Naive thymus-derived CD4-positive, alpha-beta T cell (primary cell): ENCODE results near the gene CLDND1. TPM values are rescaled to one million over a fixed set of nuclear protein-coding genes. Genes with fewer than 3 reads are reported as not detected.
A peak's percentile ranks its signal among the peaks of the same experiment; 100 is the strongest.

Experiments
- ATAC-seq: fragments of 150-1000 bp; cut with Tn5 transposase; 2 replicates; pipeline ENCODE4 v1.10.0; 2021; ENCODE audit warnings: mild to moderate bottlenecking, moderate library complexity
- CTCF ChIA-PET: fragments of 350-600 bp; sonication (Branson Sonifier 250); formaldehyde crosslinking; loops from one replicate; lab custom pipeline; 2021; ENCODE audit warnings: antibody characterized with exemption; lab: Charles Lee
- POLR2A ChIA-PET: fragments of 350-600 bp; sonication (Branson Sonifier 250); formaldehyde crosslinking; loops from one replicate; lab custom pipeline; 2021; ENCODE audit warnings: antibody characterized with exemption, inconsistent platforms; lab: Charles Lee
- DNase-seq, 9 donors: peaks; one replicate each; pipeline versions ENCODE4 v3.0.0 to v3.0.0-alpha.2; 2020 to 2022; ENCODE audit warnings: mixed read lengths in 1 of 9
- H3K27ac ChIP-seq: one replicate; pipeline ENCODE4 v1.7.0; 2013; ENCODE audit warnings: mild to moderate bottlenecking, low read depth, low read length, moderate library complexity
- H3K27me3 ChIP-seq, 2 donors: one replicate each; pipeline ENCODE4 v1.7.0; 2013; ENCODE audit warnings: low read length in 2 of 2, mild to moderate bottlenecking in 2 of 2, moderate library complexity in 2 of 2; ENCODE audit not compliant: control insufficient read depth in 2 of 2, insufficient read depth in 2 of 2
- H3K36me3 ChIP-seq, 3 experiments: 1 replicate in 2 of 3; 2 replicates in 1 of 3; pipeline ENCODE4 v1.7.0; 2013; ENCODE audit warnings: low read length in 3 of 3, mild to moderate bottlenecking in 3 of 3, moderate library complexity in 1 of 3; ENCODE audit not compliant: insufficient read depth in 3 of 3, control insufficient read depth in 2 of 3
- H3K4me1 ChIP-seq, 2 donors: one replicate each; pipeline ENCODE4 v1.7.0; 2013; ENCODE audit warnings: low read length in 2 of 2, mild to moderate bottlenecking in 2 of 2, moderate library complexity in 1 of 2; ENCODE audit not compliant: control insufficient read depth in 2 of 2, insufficient read depth in 2 of 2
- H3K4me3 ChIP-seq: 2 replicates; pipeline ENCODE4 v1.7.0; 2013; ENCODE audit warnings: mild to moderate bottlenecking, low read length
- H3K9me3 ChIP-seq, 3 experiments: 1 replicate in 2 of 3; 2 replicates in 1 of 3; pipeline ENCODE4 v1.7.0; 2013; ENCODE audit warnings: low read length in 3 of 3; ENCODE audit not compliant: control insufficient read depth in 2 of 3
- H3K27ac Mint-ChIP-seq, 9 donors: one replicate each; pipeline ENCODE4 v1.8.0; 2020 to 2022; ENCODE audit warnings: mixed read lengths in 9 of 9, mild to moderate bottlenecking in 8 of 9, moderate library complexity in 5 of 9, inconsistent platforms in 2 of 9
- H3K27me3 Mint-ChIP-seq, 5 donors: one replicate each; pipeline ENCODE4 v1.8.0; 2021 to 2022; ENCODE audit warnings: mixed read lengths in 5 of 5, mild to moderate bottlenecking in 1 of 5
- H3K36me3 Mint-ChIP-seq, 5 donors: one replicate each; pipeline ENCODE4 v1.8.0; 2020 to 2022; ENCODE audit warnings: mixed read lengths in 5 of 5, mild to moderate bottlenecking in 3 of 5, inconsistent platforms in 1 of 5
- H3K4me1 Mint-ChIP-seq, 7 donors: one replicate each; pipeline ENCODE4 v1.8.0; 2020 to 2022; ENCODE audit warnings: mixed read lengths in 7 of 7, mild to moderate bottlenecking in 3 of 7, inconsistent platforms in 1 of 7
- H3K4me3 Mint-ChIP-seq, 10 donors: one replicate each; pipeline ENCODE4 v1.8.0; 2020 to 2022; ENCODE audit warnings: mild to moderate bottlenecking in 10 of 10, mixed read lengths in 10 of 10, moderate library complexity in 6 of 10, inconsistent platforms in 2 of 10
- H3K9me3 Mint-ChIP-seq, 11 donors: one replicate each; pipeline ENCODE4 v1.8.0; 2020 to 2022; ENCODE audit warnings: mixed read lengths in 11 of 11, mild to moderate bottlenecking in 4 of 11, inconsistent platforms in 1 of 11, moderate library complexity in 1 of 11
- intact Hi-C, 2 donors: fragments of 100-400 bp; cut with micrococcal nuclease; formaldehyde crosslinking; loops; one replicate each; pipeline ENCODE4 v1.15.1; 2023
- polyA plus RNA-seq, 2 donors: library from polyadenylated mRNA; unstranded; fragments of 300-500 nt; fragmentation: Illumina TruSeq; gene quantifications; one replicate each; pipeline ENCODE4 v1.2.3, GENCODE V29; 2021
- total RNA-seq, 6 experiments: library from RNA in 5 of 6; stranded (reverse) in 5 of 6; gene quantifications; 1 replicate in 5 of 6; 2 replicates in 1 of 6; pipeline ENCODE4 v1.2.3 and lab custom pipeline; 2021 to 2026

The CLDND1 gene
- total and polyA plus RNA-seq, 7 experiments from 2014 or later, result 40.6 to 478 (median 116) TPM

GRCh38 chr3:98518816-98519215 lies 3.9 kb downstream of the CLDND1 start:
- intact Hi-C loops, result loop anchor here in 1 of 2 donors (2.0 kb wide), 1 partner anchor 14 kb away; no protein-coding TSS in a partner anchor
- ATAC-seq, result no peak
- Mint-ChIP-seq H3K36me3 (peaks cover 0 to 65% (median 32%) of the 10 kb centered on the region in 5 donors), H3K27ac (peak overlapping the region in 2 of 9 donors; percentile 70 to 73), H3K27me3 (no peaks in the 10 kb centered on the region), H3K4me1 (peaks cover 31 to 67% (median 58%) of the 10 kb centered on the region in 7 donors), H3K9me3 (peaks cover 0 to 2% (median 0%) of the 10 kb centered on the region in 11 donors), H3K4me3 (peak overlapping the region in 3 of 10 donors; percentile 9 to 94 (median 14))
- Histone ChIP-seq H3K4me3 (no peak overlapping the region), H3K9me3 (no peaks in the 10 kb centered on the region), H3K36me3 (peaks cover 4 to 19% (median 4%) of the 10 kb centered on the region in 3 experiments), H3K4me1 (peaks cover 16 to 24% of the 10 kb centered on the region in 2 donors), H3K27me3 (no peaks in the 10 kb centered on the region), H3K27ac (no peak overlapping the region)
- POLR2A ChIA-PET, result no interaction called here
- DNase-seq, result no peak
- CTCF ChIA-PET, result no interaction called here

GRCh38 chr3:98514948-98515347 lies 7.8 kb downstream of the CLDND1 start:
- Mint-ChIP-seq H3K9me3 (peaks cover 0 to 1% (median 0%) of the 10 kb centered on the region in 11 donors), H3K4me1 (peaks cover 8 to 63% (median 28%) of the 10 kb centered on the region in 7 donors), H3K4me3 (no peak overlapping the region), H3K27ac (no peak overlapping the region), H3K36me3 (peaks cover 6 to 74% (median 51%) of the 10 kb centered on the region in 5 donors), H3K27me3 (no peaks in the 10 kb centered on the region)
- Histone ChIP-seq H3K27ac (no peak overlapping the region), H3K9me3 (no peaks in the 10 kb centered on the region), H3K27me3 (no peaks in the 10 kb centered on the region), H3K36me3 (peaks cover 4 to 19% (median 4%) of the 10 kb centered on the region in 3 experiments), H3K4me3 (no peak overlapping the region), H3K4me1 (peaks cover 0 to 23% of the 10 kb centered on the region in 2 donors)
- DNase-seq, result no peak
- ChIA-PET CTCF (no interaction called here), POLR2A (no interaction called here)
- intact Hi-C loops, result no loop called here
- no peak for ATAC-seq

GRCh38 chr3:98513736-98514135 lies 9.0 kb downstream of the CLDND1 start:
- peaks cover 0 to 13% of the 10 kb centered on the region in 2 donors for H3K4me1 ChIP-seq
- no peak overlapping the region for H3K27ac ChIP-seq
- no peak for DNase-seq
- H3K4me3 ChIP-seq, result no peak overlapping the region
- peaks cover 4 to 19% (median 4%) of the 10 kb centered on the region in 3 experiments for H3K36me3 ChIP-seq
- ChIA-PET POLR2A (no interaction called here), CTCF (no interaction called here)
- Mint-ChIP-seq H3K27ac (peak overlapping the region in 1 of 9 donors; percentile 16), H3K36me3 (peaks cover 10 to 74% (median 53%) of the 10 kb centered on the region in 5 donors), H3K4me3 (no peak overlapping the region), H3K9me3 (peaks cover 0 to 2% (median 0%) of the 10 kb centered on the region in 11 donors), H3K27me3 (no peaks in the 10 kb centered on the region), H3K4me1 (peaks cover 0 to 61% (median 17%) of the 10 kb centered on the region in 7 donors)
- no peak for ATAC-seq
- H3K9me3 ChIP-seq, result no peaks in the 10 kb centered on the region
- intact Hi-C loops, result no loop called here
- H3K27me3 ChIP-seq, result no peaks in the 10 kb centered on the region

- no peaks in the 10 kb centered on the region for H3K9me3 ChIP-seq
- H3K4me3 ChIP-seq, result no peak overlapping the region
- H3K4me3 Mint-ChIP-seq, result no peak overlapping the region
- H3K27ac ChIP-seq, result no peak overlapping the region
- intact Hi-C loops, result no loop called here
- peaks cover 0 to 58% (median 11%) of the 10 kb centered on the region in 7 donors for H3K4me1 Mint-ChIP-seq
- H3K9me3 Mint-ChIP-seq, result peaks cover 0 to 4% (median 0%) of the 10 kb centered on the region in 11 donors
- DNase-seq (no peak), ATAC-seq (peak; percentile 42)
- peaks cover 0 to 6% of the 10 kb centered on the region in 2 donors for H3K4me1 ChIP-seq
- no peaks in the 10 kb centered on the region for H3K27me3 ChIP-seq
- H3K27me3 Mint-ChIP-seq, result no peaks in the 10 kb centered on the region
- H3K36me3 Mint-ChIP-seq, result peaks cover 16 to 74% (median 54%) of the 10 kb centered on the region in 5 donors
- no peak overlapping the region for H3K27ac Mint-ChIP-seq
- ChIA-PET CTCF (no interaction called here), POLR2A (no interaction called here)
- H3K36me3 ChIP-seq, result peaks cover 4 to 13% (median 4%) of the 10 kb centered on the region in 3 experiments
Measured at GRCh38 chr3:98513091-98513511, 9.6 kb downstream of the CLDND1 start.

- H3K36me3 ChIP-seq, result peaks cover 4 to 13% (median 4%) of the 10 kb centered on the region in 3 experiments
- H3K4me3 ChIP-seq, result no peak overlapping the region
- DNase-seq, result no peak
- POLR2A ChIA-PET, result interaction anchor here (1.4 kb wide), 1 partner anchor 9 kb away, joined by 4 read pairs; no protein-coding TSS in a partner anchor
- Mint-ChIP-seq H3K27me3 (no peaks in the 10 kb centered on the region), H3K9me3 (peaks cover 0 to 4% (median 0%) of the 10 kb centered on the region in 11 donors), H3K36me3 (peaks cover 19 to 75% (median 56%) of the 10 kb centered on the region in 5 donors), H3K27ac (no peak overlapping the region), H3K4me3 (no peak overlapping the region), H3K4me1 (peaks cover 0 to 55% (median 6%) of the 10 kb centered on the region in 7 donors)
- peaks cover 0 to 1% of the 10 kb centered on the region in 2 donors for H3K4me1 ChIP-seq
- ATAC-seq, result no peak
- no peaks in the 10 kb centered on the region for H3K9me3 ChIP-seq
- intact Hi-C loops, result no loop called here
- H3K27me3 ChIP-seq, result no peaks in the 10 kb centered on the region
- CTCF ChIA-PET, result no interaction called here
- no peak overlapping the region for H3K27ac ChIP-seq
Measured at GRCh38 chr3:98512576-98512975, 10.1 kb downstream of the CLDND1 start.

- H3K4me3 Mint-ChIP-seq, result no peak overlapping the region
- intact Hi-C loops, result no loop called here
Measured at GRCh38 chr3:98508582-98508981, 14.1 kb downstream of the CLDND1 start.

More at GRCh38 chr3:98508582-98508981, 14.1 kb downstream of the CLDND1 start:
- no peak for DNase-seq
- Histone ChIP-seq H3K36me3 (peaks cover 0 to 5% (median 0%) of the 10 kb centered on the region in 3 experiments), H3K4me1 (no peaks in the 10 kb centered on the region), H3K27ac (no peak overlapping the region), H3K27me3 (no peaks in the 10 kb centered on the region), H3K4me3 (no peak overlapping the region), H3K9me3 (no peaks in the 10 kb centered on the region)
- CTCF ChIA-PET, result no interaction called here
- Mint-ChIP-seq H3K27me3 (no peaks in the 10 kb centered on the region), H3K36me3 (peaks cover 24 to 61% (median 52%) of the 10 kb centered on the region in 5 donors), H3K9me3 (peaks cover 0 to 4% (median 0%) of the 10 kb centered on the region in 11 donors), H3K4me1 (peaks cover 0 to 29% (median 0%) of the 10 kb centered on the region in 7 donors), H3K27ac (no peak overlapping the region)
- POLR2A ChIA-PET, result no interaction called here
- no peak for ATAC-seq
